ENCODE data around the gene NSUN4.

- no peak for TF ChIP-seq SUZ12 (IDR thresholded peaks at IDR 0.05; ENCODE audit: extremely low read depth, insufficient read depth, insufficient read length)
- no peak for TF ChIP-seq ZNF274 (IDR thresholded peaks at IDR 0.05; ENCODE audit: low read depth, low read length)
- no peak for TF ChIP-seq YY1 (IDR thresholded peaks at IDR 0.05; ENCODE audit: insufficient read depth, insufficient read length)
Observed at GRCh38 chr1:46302641-46303037, 38.0 kb upstream of the NSUN4 start.
